ENCODE measurements around the gene C11orf87.

GRCh38 chr11:109388982-109389381 lies 33.0 kb upstream of the C11orf87 start:
- no peak for TF ChIP-seq SIN3A (IDR thresholded peaks at IDR 0.05; ENCODE audit: borderline replicate concordance, insufficient read depth, low read length)
- TF ChIP-seq POLR2AphosphoS5 (IDR thresholded peaks at IDR 0.05; ENCODE audit: low read depth, low read length) = no peak
- no peak for TF ChIP-seq FOXP2 (optimal IDR thresholded peaks at IDR 0.05; ENCODE audit: borderline replicate concordance, extremely low read depth, extremely low read length, insufficient read depth)

Data from PFSK-1 (cell line).